Stimulated activated CD4-positive, alpha-beta T cell treated with anti-CD3 and anti-CD28 coated beads, Interleukin-4, amount 100 ng/mL, for 4 hours (primary cell): Measurements from ENCODE around the gene CDH4.

Experiments
- DNase-seq, 2 experiments: peaks; one replicate each; pipeline ENCODE4 v3.0.0-alpha.2; 2020

CDH4 gene

DNA sequence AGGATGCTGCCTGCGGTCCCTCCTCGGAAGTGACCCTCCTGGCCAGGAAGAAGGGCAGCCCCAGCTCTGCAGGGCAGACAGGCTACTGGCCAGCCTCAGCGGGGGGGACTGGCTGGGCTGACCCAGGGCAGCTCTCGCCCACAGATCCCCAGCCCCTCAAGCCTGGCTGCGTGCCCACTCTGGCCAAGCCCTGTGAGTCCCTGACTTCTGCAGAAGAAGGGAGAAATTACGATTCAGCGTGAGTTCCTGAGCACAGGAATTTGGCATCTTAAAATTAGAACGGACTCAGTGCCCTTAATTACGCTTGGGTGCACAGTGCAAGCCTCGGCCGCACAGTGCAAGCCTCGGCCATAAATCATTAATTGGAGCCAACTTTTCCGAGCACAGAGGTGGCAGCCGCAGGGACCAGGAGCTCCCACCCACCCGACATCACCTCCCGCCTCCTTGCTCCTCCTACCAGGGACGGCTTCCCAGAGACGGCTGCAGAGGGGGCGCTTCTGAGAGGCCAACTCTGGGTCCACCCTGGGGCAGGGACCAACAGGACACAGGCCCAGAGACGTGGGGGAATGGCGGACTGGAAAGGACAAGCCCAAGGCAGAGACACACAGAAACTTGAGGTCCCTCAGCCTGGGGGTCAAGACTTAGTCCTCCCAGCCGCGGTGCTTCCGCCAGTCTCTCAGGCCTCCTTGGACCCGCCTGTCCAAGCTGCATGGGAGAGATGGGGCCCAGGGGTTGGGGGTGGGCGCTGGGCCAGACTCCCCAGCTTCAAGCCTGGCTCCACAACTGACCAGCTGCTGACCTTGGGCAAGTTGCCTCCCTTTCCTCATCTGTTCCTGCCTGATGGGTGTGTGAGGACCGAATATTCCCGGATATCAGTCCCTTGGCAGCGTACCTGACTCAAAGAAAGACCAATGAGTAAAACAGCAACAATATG lies 648.2 kb downstream of the CDH4 start:
- DNase-seq = no peak

DNA sequence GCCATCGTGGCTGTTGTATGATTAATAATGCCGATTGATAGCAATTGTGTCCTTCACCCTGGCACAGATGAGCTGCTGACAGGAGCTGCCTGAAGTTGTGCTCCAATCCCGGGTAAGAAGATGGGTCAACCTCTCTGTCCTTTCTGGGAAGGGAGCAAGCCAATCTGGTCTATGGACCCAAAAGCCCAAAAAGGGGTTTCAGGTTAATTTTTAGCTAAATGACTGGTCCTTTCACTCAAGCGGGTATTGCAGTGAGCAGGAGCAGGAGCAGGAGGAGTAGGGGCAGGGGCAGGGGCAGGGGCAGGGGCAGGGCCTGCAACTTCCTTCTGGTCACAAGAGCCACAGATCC lies 648.9 kb downstream of the CDH4 start:
- DNase-seq = no peak

GRCh38 chr20:61901392-61902220 lies 649.5 kb downstream of the CDH4 start:
- no peak for DNase-seq

DNA sequence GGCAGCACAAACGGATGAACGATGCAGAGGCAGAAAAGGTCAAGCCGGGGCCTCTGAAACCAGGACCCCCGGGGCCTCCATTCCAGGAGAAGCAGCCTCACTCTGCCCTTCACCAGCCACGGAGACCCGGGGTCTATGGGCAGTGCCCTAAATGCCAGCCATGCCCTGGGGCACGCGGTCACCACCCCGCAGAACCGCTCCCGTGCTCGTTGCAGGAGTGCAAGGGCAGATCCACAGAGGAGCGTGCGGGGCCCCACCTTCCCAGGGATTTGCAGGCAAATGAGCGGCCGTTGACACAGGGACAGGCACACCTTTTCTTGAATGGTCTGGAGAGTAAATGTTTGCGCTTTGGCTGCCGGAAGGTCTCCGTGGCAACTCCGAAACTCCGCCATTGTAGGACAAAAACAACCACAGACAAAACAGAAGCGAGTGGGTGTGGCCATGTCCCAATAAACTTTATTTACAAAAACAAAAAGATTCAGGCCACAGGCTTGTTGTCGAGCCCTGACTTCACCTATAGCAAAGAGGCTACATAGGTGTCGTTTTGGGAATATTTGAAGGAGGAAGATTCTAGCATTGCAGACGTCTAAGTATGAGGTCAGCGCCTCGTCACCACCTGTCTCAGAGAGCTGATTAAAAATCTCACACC lies 650.3 kb downstream of the CDH4 start:
- DNase-seq = no peak

DNA sequence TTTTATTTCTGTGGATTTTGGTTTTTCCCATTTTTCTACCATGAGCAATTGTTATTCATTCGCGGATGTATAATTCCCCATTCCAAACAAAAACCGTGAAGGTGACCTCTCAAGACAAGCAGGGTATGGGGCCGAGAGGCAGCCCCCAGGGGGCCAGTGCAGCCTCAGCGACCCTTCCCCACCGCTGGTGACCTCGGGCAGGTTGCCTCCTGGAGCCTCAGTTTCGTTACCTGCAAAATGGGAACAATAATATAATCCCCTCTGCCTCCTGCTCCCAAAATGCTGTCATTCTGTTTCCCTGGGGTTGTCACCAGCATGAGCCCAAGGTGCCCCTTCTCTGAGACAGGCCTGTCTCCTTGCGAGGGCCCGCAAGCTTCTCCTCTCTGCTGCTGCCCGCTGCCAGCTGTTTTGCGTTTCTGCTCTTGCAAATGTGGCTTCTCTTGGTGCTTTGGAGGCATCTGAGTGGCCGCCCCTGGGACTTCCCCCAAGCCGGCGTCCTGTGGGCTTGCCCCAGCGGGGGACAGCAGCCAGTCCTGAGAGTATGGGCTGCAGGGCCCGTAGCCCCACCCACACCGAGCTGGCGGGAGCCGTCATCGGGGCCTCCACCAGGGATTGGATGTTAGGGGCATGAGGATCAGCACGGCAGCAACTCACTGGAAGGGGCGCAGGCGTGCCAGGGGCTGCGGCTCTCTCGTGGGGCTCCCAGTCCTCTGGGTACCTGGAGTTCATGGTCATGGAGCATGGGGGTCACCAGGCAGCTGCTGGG lies 651.7 kb downstream of the CDH4 start:
- DNase-seq = no peak

DNA sequence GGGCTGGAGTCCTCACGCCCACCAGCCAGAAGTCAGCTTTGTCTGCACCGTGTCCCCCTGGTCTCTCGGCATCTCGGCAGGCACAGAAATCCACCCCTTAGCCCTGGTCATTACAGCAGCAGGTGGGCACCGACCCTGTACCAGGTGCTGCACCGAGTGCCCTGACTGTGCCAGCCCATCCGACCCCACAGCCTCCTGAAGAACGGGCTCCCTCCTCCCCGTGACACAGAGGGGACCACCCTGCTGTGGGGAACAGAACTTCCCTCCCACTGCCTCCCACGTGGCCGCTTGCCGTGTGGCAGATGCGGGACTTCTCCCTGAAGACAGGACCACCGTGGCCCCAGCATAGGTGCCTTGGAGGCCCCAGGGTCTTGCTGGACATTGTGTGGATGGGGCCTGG lies 652.4 kb downstream of the CDH4 start:
- no peak for DNase-seq

DNA sequence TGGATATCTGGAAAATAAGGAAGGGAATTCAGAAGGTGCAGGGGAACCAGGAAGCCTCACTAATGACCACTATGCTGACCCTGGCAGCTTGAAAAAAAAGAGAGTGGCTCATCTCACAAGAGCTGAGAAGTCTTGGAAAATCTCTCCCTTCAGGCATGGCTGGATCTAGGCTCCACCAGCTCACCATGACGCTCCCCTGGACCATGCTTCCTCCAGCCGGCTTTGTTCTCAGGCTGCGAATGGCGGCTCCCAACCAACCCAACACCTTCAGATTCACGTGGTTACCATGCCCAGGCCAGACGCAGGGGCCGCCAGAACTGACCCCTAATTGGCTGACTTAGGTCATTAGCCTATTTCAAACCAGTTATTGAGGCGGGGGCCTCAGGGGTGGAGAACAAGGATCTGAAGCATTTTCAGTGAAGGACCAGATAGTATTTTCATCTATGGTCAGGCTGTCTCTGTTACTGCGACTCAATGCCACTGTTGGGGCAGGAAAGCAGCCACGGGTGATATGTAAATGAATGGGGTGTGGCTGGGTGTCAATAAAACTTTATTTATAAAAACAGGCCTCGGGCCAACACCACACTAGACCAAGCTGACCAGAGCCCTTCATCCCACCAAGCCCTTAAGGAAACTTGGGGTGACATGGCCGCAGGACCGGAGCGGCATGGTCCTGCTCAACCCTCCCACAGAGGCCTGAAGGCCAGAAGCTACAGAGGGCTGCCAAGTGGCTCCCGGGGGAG lies 653.9 kb downstream of the CDH4 start:
- DNase-seq = no peak

- DNase-seq = no peak
Observed at GRCh38 chr20:61907081-61907891, 655.2 kb downstream of the CDH4 start.

GRCh38 chr20:61908057-61909026 lies 656.3 kb downstream of the CDH4 start:
- DNase-seq = no peak

- DNase-seq = no peak
Observed at GRCh38 chr20:61909028-61909427, 657.0 kb downstream of the CDH4 start.

DNA sequence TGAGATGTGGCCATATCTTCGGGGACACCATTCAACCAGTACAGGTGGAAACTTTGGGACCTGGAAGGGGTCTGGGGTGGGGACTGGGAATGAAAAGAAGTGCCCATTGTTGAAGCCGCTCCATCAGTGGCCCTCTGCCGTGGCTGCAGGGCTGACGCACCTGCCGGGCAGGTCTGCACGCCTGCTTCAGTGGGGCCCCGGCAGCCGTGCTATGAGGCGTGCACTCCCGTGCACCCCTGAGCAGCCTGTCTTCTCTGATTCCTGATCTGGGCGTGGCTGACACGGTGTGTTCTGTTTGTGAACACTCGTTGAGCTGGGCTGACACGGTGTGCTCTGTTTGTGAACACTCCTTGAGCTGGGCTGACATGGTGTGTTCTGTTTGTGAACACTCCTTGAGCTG lies 657.8 kb downstream of the CDH4 start:
- no peak for DNase-seq

DNA sequence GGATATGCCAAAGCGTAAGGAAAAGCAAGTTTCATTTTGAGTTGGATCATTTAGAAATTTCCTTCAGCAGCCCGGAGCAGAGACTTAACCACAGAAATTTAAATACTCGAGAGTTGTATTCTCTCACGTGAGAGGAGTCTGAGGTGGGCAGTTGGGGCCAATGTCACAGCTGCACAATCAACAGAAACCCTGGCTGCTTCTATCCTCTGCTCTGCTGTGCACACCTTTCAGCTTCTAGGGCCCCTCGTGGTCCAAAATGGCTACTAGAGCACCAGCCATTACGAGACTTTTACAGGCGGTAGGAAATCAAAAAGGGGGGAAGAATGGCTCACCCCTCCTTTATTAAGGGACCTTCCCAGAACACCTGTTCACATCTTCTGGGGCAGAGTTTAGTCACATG lies 659.8 kb downstream of the CDH4 start:
- DNase-seq = no peak

DNA sequence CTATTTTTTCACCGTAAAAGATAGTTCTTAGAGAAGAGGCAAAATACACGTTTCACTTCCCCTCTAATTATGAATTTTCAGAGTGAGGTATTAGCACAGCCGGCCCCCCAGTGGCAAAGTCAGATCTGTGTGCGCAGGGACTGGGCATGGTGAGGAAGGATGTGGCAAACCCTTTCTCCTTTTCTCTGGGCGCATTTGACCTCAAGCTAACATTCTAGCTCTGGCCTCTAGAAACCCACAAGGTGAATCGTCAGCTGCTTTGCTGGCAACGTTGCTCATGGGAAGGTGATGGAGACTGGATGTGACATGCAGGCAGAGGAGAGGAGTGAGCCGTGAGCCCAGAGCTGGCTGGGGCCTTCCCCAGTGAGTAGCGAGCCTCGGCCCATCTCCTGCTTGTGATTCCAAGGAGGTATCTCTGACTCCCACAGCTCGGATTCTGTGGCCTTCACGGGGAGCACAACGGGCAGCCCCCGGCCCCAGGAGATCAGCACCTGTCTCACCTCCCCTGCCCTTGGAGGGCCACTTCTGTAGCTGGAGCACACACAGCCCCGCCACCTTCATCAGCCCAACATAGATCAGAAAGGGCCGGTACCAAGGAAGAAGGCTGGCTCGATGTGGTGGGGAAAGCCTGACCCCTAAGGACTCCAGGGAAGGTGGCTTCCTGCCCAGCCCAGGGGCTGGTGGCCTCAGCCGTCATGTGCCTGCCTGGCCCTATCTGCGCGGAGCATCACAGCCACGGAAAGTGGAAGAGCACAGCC lies 660.8 kb downstream of the CDH4 start:
- no peak for DNase-seq

DNA sequence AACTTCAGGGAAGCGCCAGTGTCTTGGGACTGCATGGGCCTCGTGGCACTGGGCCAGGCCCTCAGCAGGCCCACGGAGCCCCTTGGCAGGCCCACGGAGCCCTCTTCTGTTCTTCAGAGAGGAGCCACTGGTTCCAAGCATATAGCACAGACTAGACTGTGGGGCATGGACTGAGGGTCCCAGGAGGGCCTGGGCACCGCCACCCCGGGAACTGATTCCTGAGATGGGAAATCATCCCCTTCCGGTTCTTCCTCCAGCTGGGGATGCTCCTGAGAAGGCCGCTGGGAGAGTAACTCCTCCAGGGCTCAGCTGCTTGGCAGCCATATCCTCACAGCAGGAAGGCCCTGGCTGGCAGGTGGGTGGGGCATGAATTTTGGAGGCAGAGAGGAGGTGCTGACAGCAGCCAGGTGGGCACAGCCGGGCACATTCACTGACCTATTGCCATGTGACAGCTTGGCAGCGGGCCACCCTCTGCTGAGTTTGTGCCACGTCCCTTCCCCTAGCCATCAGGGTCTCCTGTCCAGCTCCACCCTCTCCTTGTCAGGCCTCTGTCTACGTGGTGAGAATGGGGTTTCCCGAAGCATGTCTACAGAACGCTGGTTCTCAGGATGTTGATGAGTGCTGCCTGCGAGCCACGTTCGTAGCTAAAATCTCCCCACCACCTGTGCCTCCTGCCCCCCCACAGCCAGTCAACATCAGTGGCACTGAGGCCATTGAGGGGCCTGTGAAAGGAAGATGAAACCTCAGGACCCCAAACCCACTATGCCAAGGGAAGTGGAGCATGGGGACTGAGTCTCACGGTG lies 661.6 kb downstream of the CDH4 start:
- DNase-seq = no peak

- DNase-seq = no peak
Observed at GRCh38 chr20:61915101-61915500, 663.0 kb downstream of the CDH4 start.

- DNase-seq = no peak
Observed at GRCh38 chr20:61916318-61916891, 664.3 kb downstream of the CDH4 start.

GRCh38 chr20:61917474-61918145 lies 665.5 kb downstream of the CDH4 start:
- no peak for DNase-seq
